Nephron (organoid): Measurements from ENCODE around the gene AP2A1.
A peak's percentile ranks its signal among the peaks of the same experiment; 100 is the strongest.

Source experiments
- H3K27ac Mint-ChIP-seq, 3 experiments: 2 replicates each; pipeline ENCODE4 v1.8.0; 2020; ENCODE audit warnings: mixed read lengths in 3 of 3, mild to moderate bottlenecking in 2 of 3, moderate library complexity in 1 of 3
- H3K27me3 Mint-ChIP-seq: 2 replicates; pipeline ENCODE4 v1.8.0; 2021; ENCODE audit warnings: low read depth, mild to moderate bottlenecking, moderate library complexity, mixed read lengths
- H3K36me3 Mint-ChIP-seq: 2 replicates; pipeline ENCODE4 v1.8.0; 2020; ENCODE audit warnings: low read depth, mixed read lengths
- H3K4me1 Mint-ChIP-seq: 2 replicates; pipeline ENCODE4 v1.8.0; 2020; ENCODE audit warnings: mixed read lengths
- H3K4me3 Mint-ChIP-seq, 3 experiments: 2 replicates each; pipeline ENCODE4 v1.8.0; 2020; ENCODE audit warnings: mild to moderate bottlenecking in 3 of 3, mixed read lengths in 3 of 3, moderate library complexity in 2 of 3
- H3K9me3 Mint-ChIP-seq: 2 replicates; pipeline ENCODE4 v1.8.0; 2020; ENCODE audit warnings: mixed read lengths
- CTCF ChIP-seq, 3 experiments: fragments of 200-600 bp; sonication (generic); IDR thresholded peaks; one replicate each; pipeline ENCODE4 v1.5.0; 2021; ENCODE audit warnings: antibody characterized with exemption in 3 of 3; ENCODE audit not compliant: unreplicated experiment in 3 of 3

The AP2A1 gene

GRCh38 chr19:49798574-49798973 lies 31.8 kb downstream of the AP2A1 start:
- H3K9me3 Mint-ChIP-seq: no peaks in the 10 kb centered on the region
- peaks cover 12% of the 10 kb centered on the region for H3K4me1 Mint-ChIP-seq
- peaks cover 53% of the 10 kb centered on the region for H3K36me3 Mint-ChIP-seq
- TF ChIP-seq CTCF (IDR thresholded peaks at IDR 0.05; ENCODE audit: unreplicated experiment in 3 of 3): no peak
- no peak overlapping the region for H3K27ac Mint-ChIP-seq
- H3K4me3 Mint-ChIP-seq: no peak overlapping the region
- H3K27me3 Mint-ChIP-seq: no peaks in the 10 kb centered on the region

- no peak overlapping the region for H3K27ac Mint-ChIP-seq
- peaks cover 54% of the 10 kb centered on the region for H3K36me3 Mint-ChIP-seq
- H3K4me3 Mint-ChIP-seq: no peak overlapping the region
- H3K9me3 Mint-ChIP-seq: no peaks in the 10 kb centered on the region
- no peak for TF ChIP-seq CTCF (IDR thresholded peaks at IDR 0.05; ENCODE audit: unreplicated experiment in 3 of 3)
- peaks cover 13% of the 10 kb centered on the region for H3K4me1 Mint-ChIP-seq
- no peaks in the 10 kb centered on the region for H3K27me3 Mint-ChIP-seq
Observed at GRCh38 chr19:49799271-49799797, 32.5 kb downstream of the AP2A1 start.

GRCh38 chr19:49799798-49800376 lies 33.1 kb downstream of the AP2A1 start:
- no peak for TF ChIP-seq CTCF (IDR thresholded peaks at IDR 0.05; ENCODE audit: unreplicated experiment in 3 of 3)
- Mint-ChIP-seq H3K4me3 (no peak overlapping the region), H3K9me3 (no peaks in the 10 kb centered on the region), H3K36me3 (peaks cover 49% of the 10 kb centered on the region), H3K27me3 (no peaks in the 10 kb centered on the region), H3K27ac (no peak overlapping the region), H3K4me1 (peaks cover 13% of the 10 kb centered on the region)

- no peak for TF ChIP-seq CTCF (IDR thresholded peaks at IDR 0.05; ENCODE audit: unreplicated experiment in 3 of 3)
- peak overlapping the region; percentile 51 to 55 (median 54) for H3K4me3 Mint-ChIP-seq
- H3K4me1 Mint-ChIP-seq: peaks cover 13% of the 10 kb centered on the region
- peaks cover 44% of the 10 kb centered on the region for H3K36me3 Mint-ChIP-seq
- H3K27me3 Mint-ChIP-seq: no peaks in the 10 kb centered on the region
- H3K27ac Mint-ChIP-seq: no peak overlapping the region
- no peaks in the 10 kb centered on the region for H3K9me3 Mint-ChIP-seq
Observed at GRCh38 chr19:49800771-49801170, 34.0 kb downstream of the AP2A1 start.

GRCh38 chr19:49801401-49801888 lies 34.6 kb downstream of the AP2A1 start:
- H3K9me3 Mint-ChIP-seq: no peaks in the 10 kb centered on the region
- H3K27me3 Mint-ChIP-seq: no peaks in the 10 kb centered on the region
- no peak overlapping the region for H3K27ac Mint-ChIP-seq
- no peak for TF ChIP-seq CTCF (IDR thresholded peaks at IDR 0.05; ENCODE audit: unreplicated experiment in 3 of 3)
- peak overlapping the region in 2 of 3 experiments; percentile 28 to 50 for H3K4me3 Mint-ChIP-seq
- H3K36me3 Mint-ChIP-seq: peaks cover 47% of the 10 kb centered on the region
- peaks cover 17% of the 10 kb centered on the region for H3K4me1 Mint-ChIP-seq
